Esophagus (tissue), 2 donors: Measurements from ENCODE around the gene OR5T3. TPM values are rescaled to one million over a fixed set of nuclear protein-coding genes. Genes with fewer than 3 reads are reported as not detected.
"Not testable (repeated sequence)": the region's sequence is repeated elsewhere in the genome, so short reads cannot be mapped to it uniquely, and the experiment has no call there.

Experiments
- H3K27ac ChIP-seq, 2 donors: one replicate each; pipeline ENCODE4 v1.5.1; 2013; ENCODE audit warnings: low read depth in 2 of 2, mild to moderate bottlenecking in 2 of 2, inconsistent platforms in 1 of 2, low read length in 1 of 2, moderate library complexity in 1 of 2
- H3K27me3 ChIP-seq, 2 donors: one replicate each; pipeline ENCODE4 v1.6.1; 2013; ENCODE audit warnings: low read length in 2 of 2, control low read depth in 1 of 2, mild to moderate bottlenecking in 1 of 2; ENCODE audit not compliant: insufficient read depth in 2 of 2, control insufficient read depth in 1 of 2
- H3K36me3 ChIP-seq, 2 donors: one replicate each; pipeline ENCODE4 v1.6.1; 2013; ENCODE audit warnings: low read length in 1 of 2; ENCODE audit not compliant: control insufficient read depth in 2 of 2, insufficient read depth in 2 of 2
- H3K4me1 ChIP-seq, 2 donors: one replicate each; pipeline ENCODE4 v1.6.1; 2013; ENCODE audit warnings: low read length in 1 of 2; ENCODE audit not compliant: control insufficient read depth in 2 of 2, insufficient read depth in 2 of 2
- H3K4me3 ChIP-seq, 2 donors: one replicate each; pipeline ENCODE4 v1.5.1; 2013; ENCODE audit warnings: low read length in 2 of 2, mild to moderate bottlenecking in 2 of 2, low read depth in 1 of 2, moderate library complexity in 1 of 2
- H3K9me3 ChIP-seq, 2 donors: one replicate each; pipeline ENCODE4 v1.6.1; 2013; ENCODE audit warnings: mild to moderate bottlenecking in 2 of 2, low read depth in 1 of 2, low read length in 1 of 2, moderate library complexity in 1 of 2; ENCODE audit not compliant: control insufficient read depth in 2 of 2, insufficient read depth in 1 of 2
- WGBS, 2 donors: extraction: QIAGEN DNeasy Blood & Tissue Kit; methylation state at CpG; one replicate each; pipeline ENCODE4 v1.1.7; 2013; 5-methylcytosine and 5-hydroxymethylcytosine counted together
- polyA plus RNA-seq, 2 donors: library from polyadenylated mRNA; stranded (reverse); fragments of 200-250 nt; gene quantifications; one replicate each; pipeline ENCODE4 v1.2.3, GENCODE V29; 2013
- donor health status: healthy with polysubstance abuse.
- donor health status: Bipolar disorder and iron deficiency.

Gene OR5T3
- not detected for polyA plus RNA-seq

GRCh38 chr11:56251954-56252353, at the start of gene OR5T3:
Gene OR5T3 (plus strand): TSS chr11:56252254. CDS start chr11:56252254, 0 bp downstream.
- no peaks in the 10 kb centered on the region for H3K36me3 ChIP-seq
- H3K4me3 ChIP-seq, result no peak within 1 kb of the TSS
- H3K27me3 ChIP-seq, result no peaks in the 10 kb centered on the region
- H3K9me3 ChIP-seq, result no peaks in the 10 kb centered on the region
- H3K27ac ChIP-seq, result no peak within 1 kb of the TSS
- no peaks in the 10 kb centered on the region for H3K4me1 ChIP-seq

GRCh38 chr11:56207790-56208189, 44.3 kb upstream of the OR5T3 start:
- Histone ChIP-seq H3K4me1 (no peaks in the 10 kb centered on the region), H3K27me3 (no peaks in the 10 kb centered on the region), H3K36me3 (no peaks in the 10 kb centered on the region), H3K9me3 (peaks cover 0 to 4% of the 10 kb centered on the region in 2 donors), H3K27ac (no peak overlapping the region), H3K4me3 (no peak overlapping the region)
- WGBS, 2 donors, result 43 to 52% methylated on average over 1 of the region's 1 CpG

- Histone ChIP-seq H3K4me1 (no peaks in the 10 kb centered on the region), H3K36me3 (no peaks in the 10 kb centered on the region), H3K4me3 (no peak overlapping the region), H3K9me3 (no peaks in the 10 kb centered on the region), H3K27me3 (no peaks in the 10 kb centered on the region), H3K27ac (no peak overlapping the region)
- 57 to 69% methylated on average over 2 of the region's 2 CpGs for WGBS, 2 donors
Observed at GRCh38 chr11:56214537-56214936, 37.5 kb upstream of the OR5T3 start.

GRCh38 chr11:56219735-56220134, 32.3 kb upstream of the OR5T3 start:
- H3K9me3 ChIP-seq, H3K4me3 ChIP-seq, H3K27ac ChIP-seq, H3K36me3 ChIP-seq, H3K4me1 ChIP-seq, H3K27me3 ChIP-seq: not testable (repeated sequence)
- WGBS, 2 donors, result 74 to 79% methylated on average over 5 of the region's 5 CpGs

- Histone ChIP-seq H3K4me3 (no peak within 1 kb of the TSS), H3K27me3 (no peaks in the 10 kb centered on the region), H3K27ac (no peak within 1 kb of the TSS), H3K9me3 (no peaks in the 10 kb centered on the region), H3K36me3 (no peaks in the 10 kb centered on the region), H3K4me1 (no peaks in the 10 kb centered on the region)
- WGBS, 2 donors, result 44 to 52% methylated on average over 1 of the region's 1 CpG
Observed at GRCh38 chr11:56234155-56234554, 17.9 kb upstream of the OR5T3 start, which contains the start of gene OR5T2. Gene OR5T2 (minus strand): TSS chr11:56234255. CDS start chr11:56233062, 1,193 bp downstream.

- Histone ChIP-seq H3K36me3 (no peaks in the 10 kb centered on the region), H3K9me3 (peaks cover 0 to 3% of the 10 kb centered on the region in 2 donors), H3K4me1 (no peaks in the 10 kb centered on the region), H3K4me3 (no peak overlapping the region), H3K27me3 (no peaks in the 10 kb centered on the region), H3K27ac (no peak overlapping the region)
- WGBS, 2 donors, result 44 to 52% methylated on average over 3 of the region's 3 CpGs
Observed at GRCh38 chr11:56271092-56271491, 19.0 kb downstream of the OR5T3 start.

- H3K4me1 ChIP-seq, result no peaks in the 10 kb centered on the region
- no peak within 1 kb of the TSS for H3K27ac ChIP-seq
- H3K27me3 ChIP-seq, result no peaks in the 10 kb centered on the region
- H3K36me3 ChIP-seq, result no peaks in the 10 kb centered on the region
- H3K4me3 ChIP-seq, result no peak within 1 kb of the TSS
- peaks cover 0 to 4% of the 10 kb centered on the region in 2 donors for H3K9me3 ChIP-seq
Observed at GRCh38 chr11:56273854-56274253, 21.8 kb downstream of the OR5T3 start, which contains the start of gene OR5T1. Gene OR5T1 (plus strand): TSS chr11:56274154. CDS start chr11:56275639, 1,485 bp downstream.

GRCh38 chr11:56292154-56292553, 40.1 kb downstream of the OR5T3 start, which contains the start of gene OR8H1:
Gene OR8H1 (minus strand): TSS chr11:56292254. CDS start chr11:56291062, 1,192 bp downstream.
- WGBS, 2 donors, result 49 to 53% methylated on average over 2 of the region's 2 CpGs
- no peaks in the 10 kb centered on the region for H3K9me3 ChIP-seq
- H3K4me3 ChIP-seq, result no peak within 1 kb of the TSS
- no peak within 1 kb of the TSS for H3K27ac ChIP-seq
- H3K36me3 ChIP-seq, result no peaks in the 10 kb centered on the region
- H3K27me3 ChIP-seq, result no peaks in the 10 kb centered on the region
- H3K4me1 ChIP-seq, result no peaks in the 10 kb centered on the region

- Histone ChIP-seq H3K27me3 (no peaks in the 10 kb centered on the region), H3K36me3 (no peaks in the 10 kb centered on the region), H3K4me1 (no peaks in the 10 kb centered on the region), H3K4me3 (no peak overlapping the region), H3K27ac (no peak overlapping the region), H3K9me3 (no peaks in the 10 kb centered on the region)
- 84 to 88% methylated on average over 4 of the region's 4 CpGs for WGBS, 2 donors
Observed at GRCh38 chr11:56296898-56297297, 44.8 kb downstream of the OR5T3 start.
